Heart left ventricle (tissue), 13 donors: ENCODE data around the gene FAM228B.

ENCODE experiments used
- POLR2A ChIP-seq, 2 donors: fragments of 450-650 bp; IDR thresholded peaks; one replicate each; pipeline ENCODE4 v1.6.1; 2017; ENCODE audit warnings: antibody characterized with exemption in 2 of 2, mild to moderate bottlenecking in 2 of 2, moderate library complexity in 2 of 2
- TF ChIP-seq, protein P1 (sequence below), 12 donors: fragments of 200-600 bp; sonication (generic) in 4 of 12; IDR thresholded peaks; one replicate each; pipeline versions ENCODE4 v1.5.0 to v1.8.0; 2018 to 2022; ENCODE audit warnings: antibody characterized with exemption in 12 of 12, mild to moderate bottlenecking in 5 of 12
- donor health status: ischemic (EF 13 %, LVEDD 7.1; RV severe dilation, severe dysfunction).
- donor health status: DM: no; HTN: yes; CAD: no.
- donor health status: DM: no; HTN: no; CAD: no.
- donor health status: ischemic (EF 25% LVEDD 6.9; RV normal size, moderate dysfunction).
- donor health status: ischemic (EF 25% LVEDD 5.7; RV mildly dilated, moderate dysfunction).
- donor health status: ischemic (EF 35%, LVEDD 5.7; RV mildly dilated, moderate dysfunction).
- donor health status: nonischemic (EF 11% LVEDD 7.7; RV severe dilation, severe dysfunction).
- donor health status: DM: yes; HTN: yes; CAD: no.
- donor health status: PGD.
- donor health status: ischemic (EF 29% LVEDD 5.4; RV normal size, mild dysfunction).
- donor health status: nonischemic (EF 23%, LVEDD 6.1; RV moderate dilation, normal function).

- TF ChIP-seq, protein P1, sequence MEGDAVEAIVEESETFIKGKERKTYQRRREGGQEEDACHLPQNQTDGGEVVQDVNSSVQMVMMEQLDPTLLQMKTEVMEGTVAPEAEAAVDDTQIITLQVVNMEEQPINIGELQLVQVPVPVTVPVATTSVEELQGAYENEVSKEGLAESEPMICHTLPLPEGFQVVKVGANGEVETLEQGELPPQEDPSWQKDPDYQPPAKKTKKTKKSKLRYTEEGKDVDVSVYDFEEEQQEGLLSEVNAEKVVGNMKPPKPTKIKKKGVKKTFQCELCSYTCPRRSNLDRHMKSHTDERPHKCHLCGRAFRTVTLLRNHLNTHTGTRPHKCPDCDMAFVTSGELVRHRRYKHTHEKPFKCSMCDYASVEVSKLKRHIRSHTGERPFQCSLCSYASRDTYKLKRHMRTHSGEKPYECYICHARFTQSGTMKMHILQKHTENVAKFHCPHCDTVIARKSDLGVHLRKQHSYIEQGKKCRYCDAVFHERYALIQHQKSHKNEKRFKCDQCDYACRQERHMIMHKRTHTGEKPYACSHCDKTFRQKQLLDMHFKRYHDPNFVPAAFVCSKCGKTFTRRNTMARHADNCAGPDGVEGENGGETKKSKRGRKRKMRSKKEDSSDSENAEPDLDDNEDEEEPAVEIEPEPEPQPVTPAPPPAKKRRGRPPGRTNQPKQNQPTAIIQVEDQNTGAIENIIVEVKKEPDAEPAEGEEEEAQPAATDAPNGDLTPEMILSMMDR (IDR thresholded peaks at IDR 0.05), result no peak
- no peak for TF ChIP-seq POLR2A (IDR thresholded peaks at IDR 0.05)
Measured at GRCh38 chr2:24210106-24210455, 86.8 kb downstream of the FAM228B start.
